ENCODE data around the gene NAV2. TPM values are rescaled to one million over a fixed set of nuclear protein-coding genes. Genes with fewer than 3 reads are reported as not detected.
A peak's percentile ranks its signal among the peaks of the same experiment; 100 is the strongest.

The NAV2 gene
- total and polyA plus RNA-seq, 11 donors: 7.6 to 46.5 (median 20.2) TPM

- H3K27me3 ChIP-seq: no peaks in the 10 kb centered on the region
- intact Hi-C loops (cut with DNase I): no loop called here
- ATAC-seq (peak in 1 of 4 donors; percentile 10), DNase-seq (no peak)
- peaks cover 0 to 54% (median 22%) of the 10 kb centered on the region in 9 donors for H3K36me3 ChIP-seq
- peaks cover 0 to 38% (median 4%) of the 10 kb centered on the region in 12 donors for H3K4me1 ChIP-seq
- 90 to 95% (median 94%) methylated on average over 3 of the region's 3 CpGs for WGBS, 4 donors
- peak overlapping the region in 3 of 12 donors; percentile 18 to 45 (median 24) for H3K27ac ChIP-seq
- no peak for TF ChIP-seq CTCF (IDR thresholded peaks at IDR 0.05)
- no peak for TF ChIP-seq POLR2A (IDR thresholded peaks at IDR 0.05)
- peaks cover 0 to 2% (median 0%) of the 10 kb centered on the region in 12 donors for H3K9me3 ChIP-seq
- H3K4me3 ChIP-seq: no peak overlapping the region
Measured at GRCh38 chr11:20066783-20067156, 354.1 kb downstream of the NAV2 start.

GRCh38 chr11:20067665-20068064 is 355.0 kb downstream of the NAV2 start:
- ATAC-seq: no peak
- peaks cover 0 to 33% (median 2%) of the 10 kb centered on the region in 12 donors for H3K4me1 ChIP-seq
- peaks cover 0 to 45% (median 22%) of the 10 kb centered on the region in 9 donors for H3K36me3 ChIP-seq
- intact Hi-C loops (cut with DNase I): no loop called here
- peaks cover 0 to 6% (median 0%) of the 10 kb centered on the region in 12 donors for H3K9me3 ChIP-seq
- TF ChIP-seq CTCF (IDR thresholded peaks at IDR 0.05): no peak
- no peak for TF ChIP-seq POLR2A (IDR thresholded peaks at IDR 0.05)
- 74 to 82% (median 79%) methylated on average over 2 of the region's 2 CpGs for WGBS, 4 donors
- H3K27ac ChIP-seq: no peak overlapping the region
- H3K27me3 ChIP-seq: no peaks in the 10 kb centered on the region
- H3K4me3 ChIP-seq: no peak overlapping the region
- no peak for DNase-seq

GRCh38 chr11:20068691-20069090 is 356.1 kb downstream of the NAV2 start:
- peaks cover 0 to 6% (median 0%) of the 10 kb centered on the region in 12 donors for H3K9me3 ChIP-seq

DNA sequence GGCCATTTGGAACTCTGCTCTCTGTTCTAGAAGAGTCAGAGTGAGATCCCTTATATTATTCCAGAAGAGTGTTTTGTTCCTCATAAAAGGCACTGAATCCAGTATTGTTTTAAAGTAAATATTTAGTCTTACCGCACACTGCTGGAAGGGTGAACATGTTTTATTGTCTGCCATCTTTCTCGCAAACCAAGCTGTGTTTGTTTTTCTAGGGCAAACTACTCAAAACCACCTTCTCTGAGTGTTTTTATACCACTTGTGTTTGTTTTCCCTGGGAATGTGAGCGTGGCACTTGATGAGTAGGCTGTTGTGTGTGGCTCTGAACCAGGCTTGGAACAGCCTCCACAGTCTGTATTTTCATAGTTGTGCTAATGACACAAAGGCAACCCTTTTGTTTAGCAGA is 357.8 kb downstream of the NAV2 start:
- ATAC-seq (no peak), DNase-seq (no peak)
- Histone ChIP-seq H3K4me3 (no peak overlapping the region), H3K27me3 (no peaks in the 10 kb centered on the region), H3K27ac (peak overlapping the region in 1 of 12 donors; percentile 7), H3K36me3 (peaks cover 0 to 41% (median 16%) of the 10 kb centered on the region in 9 donors), H3K4me1 (peaks cover 0 to 27% (median 0%) of the 10 kb centered on the region in 12 donors), H3K9me3 (peaks cover 0 to 6% (median 0%) of the 10 kb centered on the region in 12 donors)
- WGBS, 4 donors: 91 to 96% (median 94%) methylated on average over 3 of the region's 3 CpGs
- intact Hi-C loops (cut with DNase I): no loop called here
- TF ChIP-seq POLR2A (IDR thresholded peaks at IDR 0.05): no peak
- TF ChIP-seq CTCF (IDR thresholded peaks at IDR 0.05): no peak

More at GRCh38 chr11:20068691-20069090, 356.1 kb downstream of the NAV2 start:
- no peak overlapping the region for H3K4me3 ChIP-seq
- ATAC-seq: peak in 1 of 4 donors; percentile 10
- H3K36me3 ChIP-seq: peaks cover 0 to 38% (median 22%) of the 10 kb centered on the region in 9 donors
- H3K27ac ChIP-seq: no peak overlapping the region
- no peaks in the 10 kb centered on the region for H3K27me3 ChIP-seq
- TF ChIP-seq POLR2A (IDR thresholded peaks at IDR 0.05): no peak
- TF ChIP-seq CTCF (IDR thresholded peaks at IDR 0.05): no peak
- WGBS, 4 donors: 46 to 57% (median 54%) methylated on average over 2 of the region's 2 CpGs
- DNase-seq: no peak
- H3K4me1 ChIP-seq: peaks cover 0 to 33% (median 2%) of the 10 kb centered on the region in 12 donors
- intact Hi-C loops (cut with DNase I): no loop called here
